ENCODE data around the gene EMC8. TPM values are rescaled to one million over a fixed set of nuclear protein-coding genes. Genes with fewer than 3 reads are reported as not detected.

Gene EMC8
- total RNA-seq, 8 experiments from 2014 or later = 13.5 to 32.5 (median 25.6) TPM

- no peak for ATAC-seq (replicated peaks in 6 of 8)
- Histone ChIP-seq H3K27ac (no peak overlapping the region), H3K4me3 (no peak overlapping the region), H3K4me1 (replicated peaks in 1 of 2) (peaks cover 0 to 7% of the 10 kb centered on the region in 2 donors)
- WGBS, 10 experiments = 50 to 80% (median 71%) methylated on average over 1 to 2 of the region's 6 CpGs; no CpG with 5 or more reads in 7 of the 10 experiments
- in situ Hi-C loops (cut with MboI; ENCODE audit: low pct_unique_long_range_greater_than_20kb in 2 of 9, low sequenced_read_pairs in 9 of 9, unreplicated experiment in 9 of 9) = no loop called here
Observed at GRCh38 chr16:85735946-85736345, 63.4 kb downstream of the EMC8 start.

- in situ Hi-C loops (cut with MboI; ENCODE audit: low pct_unique_long_range_greater_than_20kb in 2 of 9, low sequenced_read_pairs in 9 of 9, unreplicated experiment in 9 of 9) = no loop called here
- Histone ChIP-seq H3K4me3 (no peak overlapping the region), H3K4me1 (replicated peaks in 1 of 2) (peaks cover 0 to 11% of the 10 kb centered on the region in 2 donors), H3K27ac (no peak overlapping the region)
- WGBS, 10 experiments = 79 to 93% (median 88%) methylated on average over 1 to 6 of the region's 14 CpGs; no CpG with 5 or more reads in 5 of the 10 experiments
- no peak for ATAC-seq (replicated peaks in 6 of 8)
Observed at GRCh38 chr16:85735225-85735635, 64.1 kb downstream of the EMC8 start.

- WGBS, 10 experiments = 64 to 100% (median 100%) methylated on average over 1 to 3 of the region's 10 CpGs; no CpG with 5 or more reads in 5 of the 10 experiments
- H3K4me3 ChIP-seq = no peak overlapping the region
- H3K27ac ChIP-seq = no peak overlapping the region
- in situ Hi-C loops (cut with MboI; ENCODE audit: low pct_unique_long_range_greater_than_20kb in 2 of 9, low sequenced_read_pairs in 9 of 9, unreplicated experiment in 9 of 9) = no loop called here
- peaks cover 4 to 16% of the 10 kb centered on the region in 2 donors for H3K4me1 ChIP-seq (replicated peaks in 1 of 2)
- no peak for ATAC-seq (replicated peaks in 6 of 8)
Observed at GRCh38 chr16:85734311-85735017, 64.9 kb downstream of the EMC8 start.

- in situ Hi-C loops (cut with MboI; ENCODE audit: low pct_unique_long_range_greater_than_20kb in 2 of 9, low sequenced_read_pairs in 9 of 9, unreplicated experiment in 9 of 9) = no loop called here
- 10 to 83% (median 47%) methylated on average over 2 to 7 of the region's 11 CpGs; no CpG with 5 or more reads in 6 of the 10 experiments for WGBS, 10 experiments
- Histone ChIP-seq H3K4me1 (replicated peaks in 1 of 2) (peaks cover 8 to 19% of the 10 kb centered on the region in 2 donors), H3K4me3 (no peak overlapping the region), H3K27ac (no peak overlapping the region)
- no peak for ATAC-seq (replicated peaks in 6 of 8)
Observed at GRCh38 chr16:85733839-85734170, 65.5 kb downstream of the EMC8 start.

GRCh38 chr16:85733155-85733838, 66.0 kb downstream of the EMC8 start:
- 0 to 100% (median 88%) methylated on average over 1 to 9 of the region's 13 CpGs; no CpG with 5 or more reads in 2 of the 10 experiments for WGBS, 10 experiments
- Histone ChIP-seq H3K4me1 (replicated peaks in 1 of 2) (peaks cover 10 to 21% of the 10 kb centered on the region in 2 donors), H3K4me3 (no peak overlapping the region), H3K27ac (no peak overlapping the region)
- in situ Hi-C loops (cut with MboI; ENCODE audit: low pct_unique_long_range_greater_than_20kb in 2 of 9, low sequenced_read_pairs in 9 of 9, unreplicated experiment in 9 of 9) = no loop called here
- peak in 1 of 8 experiments; percentile 20 for ATAC-seq (replicated peaks in 6 of 8)

GRCh38 chr16:85731179-85731578, 68.2 kb downstream of the EMC8 start:
- peak in 5 of 8 experiments; percentile 12 to 33 (median 20) for ATAC-seq (replicated peaks in 6 of 8)
- no peak overlapping the region for H3K4me3 ChIP-seq
- no peak overlapping the region for H3K27ac ChIP-seq
- peaks cover 14 to 22% of the 10 kb centered on the region in 2 donors for H3K4me1 ChIP-seq (replicated peaks in 1 of 2)
- WGBS, 10 experiments = 0 to 75% (median 56%) methylated on average over 1 to 4 of the region's 5 CpGs; no CpG with 5 or more reads in 5 of the 10 experiments
- in situ Hi-C loops (cut with MboI; ENCODE audit: low pct_unique_long_range_greater_than_20kb in 2 of 9, low sequenced_read_pairs in 9 of 9, unreplicated experiment in 9 of 9) = no loop called here

GRCh38 chr16:85730186-85730465, 69.2 kb downstream of the EMC8 start:
- Histone ChIP-seq H3K4me1 (replicated peaks in 1 of 2) (peaks cover 14 to 22% of the 10 kb centered on the region in 2 donors), H3K4me3 (no peak overlapping the region), H3K27ac (no peak overlapping the region)
- in situ Hi-C loops (cut with MboI; ENCODE audit: low pct_unique_long_range_greater_than_20kb in 2 of 9, low sequenced_read_pairs in 9 of 9, unreplicated experiment in 9 of 9) = no loop called here
- ATAC-seq (replicated peaks in 6 of 8) = no peak
- WGBS, 10 experiments = 100% methylated on average over 1 of the region's 5 CpGs; no CpG with 5 or more reads in 8 of the 10 experiments

GRCh38 chr16:85729452-85730185, 69.7 kb downstream of the EMC8 start:
- in situ Hi-C loops (cut with MboI; ENCODE audit: low pct_unique_long_range_greater_than_20kb in 2 of 9, low sequenced_read_pairs in 9 of 9, unreplicated experiment in 9 of 9) = no loop called here
- ATAC-seq (replicated peaks in 6 of 8) = peak in 5 of 8 experiments; percentile 21 to 39 (median 29)

GRCh38 chr16:85728879-85729278, 70.5 kb downstream of the EMC8 start:
- WGBS, 10 experiments = 80 to 91% methylated on average over 2 to 4 of the region's 7 CpGs; no CpG with 5 or more reads in 8 of the 10 experiments
- no peak overlapping the region for H3K27ac ChIP-seq
- in situ Hi-C loops (cut with MboI; ENCODE audit: low pct_unique_long_range_greater_than_20kb in 2 of 9, low sequenced_read_pairs in 9 of 9, unreplicated experiment in 9 of 9) = no loop called here
- ATAC-seq (replicated peaks in 6 of 8) = no peak
- peaks cover 14 to 22% of the 10 kb centered on the region in 2 donors for H3K4me1 ChIP-seq (replicated peaks in 1 of 2)
- H3K4me3 ChIP-seq = no peak overlapping the region

More at GRCh38 chr16:85729452-85730185, 69.7 kb downstream of the EMC8 start:
- Histone ChIP-seq H3K4me1 (replicated peaks in 1 of 2) (peaks cover 14 to 22% of the 10 kb centered on the region in 2 donors), H3K27ac (no peak overlapping the region), H3K4me3 (no peak overlapping the region)
- 50 to 90% (median 70%) methylated on average over 1 to 8 of the region's 16 CpGs; no CpG with 5 or more reads in 1 of the 10 experiments for WGBS, 10 experiments

Other genes with a start within 250 kb of the EMC8 start
- 10 to 100 TPM; 13.0 to 63.2 (median 38.5) TPM for gene GSE1, start 186.2 kb downstream of the EMC8 start, total RNA-seq
- 10 to 100 TPM in 3 of 8 experiments, 1 to 10 TPM in 4, under 1 TPM in 1; 0.25 to 26.1 (median 5.3) TPM for gene GINS2, start 110.6 kb downstream of the EMC8 start, total RNA-seq
- 1 to 10 TPM in 5 of 8 experiments, under 1 TPM in 3; 0.23 to 3.3 (median 1.9) TPM for gene C16orf74, start 48.4 kb downstream of the EMC8 start, total RNA-seq
- gene COX4I1, start 151 bp upstream of the EMC8 start, total RNA-seq = 100 to 1,000 TPM; 531 to 741 (median 580) TPM
- 1 to 10 TPM in 3 of 8 experiments, under 1 TPM in 3, not detected in 2; 0.22 to 6.2 (median 0.81) TPM for gene IRF8, start 99.6 kb upstream of the EMC8 start, total RNA-seq

Measured in motor neuron (in vitro differentiated cells).